Measurements from ENCODE around the gene GGA2.
"Not testable (repeated sequence)": the region's sequence is repeated elsewhere in the genome, so short reads cannot be mapped to it uniquely, and the experiment has no call there.

GGA2 gene

GRCh38 chr16:23523876-23524385 lies 13.6 kb upstream of the GGA2 start:
- in situ Hi-C loops (cut with MboI; ENCODE audit: low sequenced_read_pairs), result no loop called here

- in situ Hi-C loops (cut with MboI; ENCODE audit: low sequenced_read_pairs), result no loop called here
Observed at GRCh38 chr16:23523321-23523720, 13.0 kb upstream of the GGA2 start.

- in situ Hi-C loops (cut with MboI; ENCODE audit: low sequenced_read_pairs), result no loop called here
Observed at GRCh38 chr16:23521965-23522364, 11.7 kb upstream of the GGA2 start.

GRCh38 chr16:23521037-23521743 lies 10.9 kb upstream of the GGA2 start:
- in situ Hi-C loops (cut with MboI; ENCODE audit: low sequenced_read_pairs), result no loop called here

GRCh38 chr16:23520500-23520899 lies 10.2 kb upstream of the GGA2 start:
- in situ Hi-C loops (cut with MboI; ENCODE audit: low sequenced_read_pairs), result no loop called here

- in situ Hi-C loops (cut with MboI; ENCODE audit: low sequenced_read_pairs), result no loop called here
Observed at GRCh38 chr16:23519282-23519681, 9.0 kb upstream of the GGA2 start.

GRCh38 chr16:23518435-23518891 lies 8.2 kb upstream of the GGA2 start:
- in situ Hi-C loops (cut with MboI; ENCODE audit: low sequenced_read_pairs), result no loop called here

- in situ Hi-C loops (cut with MboI; ENCODE audit: low sequenced_read_pairs), result no loop called here
Observed at GRCh38 chr16:23516366-23517137, 6.3 kb upstream of the GGA2 start.

- in situ Hi-C loops (cut with MboI; ENCODE audit: low sequenced_read_pairs), result no loop called here
Observed at GRCh38 chr16:23515881-23516280, 5.6 kb upstream of the GGA2 start.

GRCh38 chr16:23514381-23515152 lies 4.3 kb upstream of the GGA2 start:
- in situ Hi-C loops (cut with MboI; ENCODE audit: low sequenced_read_pairs), result no loop called here

- in situ Hi-C loops (cut with MboI; ENCODE audit: low sequenced_read_pairs), result no loop called here
Observed at GRCh38 chr16:23512168-23512695, 1.9 kb upstream of the GGA2 start.

GRCh38 chr16:23511731-23512130 lies 1.4 kb upstream of the GGA2 start:
- in situ Hi-C loops (cut with MboI; ENCODE audit: low sequenced_read_pairs), result no loop called here

- in situ Hi-C loops (cut with MboI; ENCODE audit: low sequenced_read_pairs), result not testable (repeated sequence)
Observed at GRCh38 chr16:23510915-23511270, 599 bp upstream of the GGA2 start.

- in situ Hi-C loops (cut with MboI; ENCODE audit: low sequenced_read_pairs), result no loop called here
Observed at GRCh38 chr16:23509782-23510163, 521 bp downstream of the GGA2 start.

- in situ Hi-C loops (cut with MboI; ENCODE audit: low sequenced_read_pairs), result no loop called here
Observed at GRCh38 chr16:23509441-23509754, 896 bp downstream of the GGA2 start.

GRCh38 chr16:23508589-23509440 lies 1.5 kb downstream of the GGA2 start:
- in situ Hi-C loops (cut with MboI; ENCODE audit: low sequenced_read_pairs), result no loop called here

GRCh38 chr16:23506606-23506994 lies 3.7 kb downstream of the GGA2 start:
- in situ Hi-C loops (cut with MboI; ENCODE audit: low sequenced_read_pairs), result no loop called here

GRCh38 chr16:23505671-23506605 lies 4.4 kb downstream of the GGA2 start:
- in situ Hi-C loops (cut with MboI; ENCODE audit: low sequenced_read_pairs), result no loop called here

- in situ Hi-C loops (cut with MboI; ENCODE audit: low sequenced_read_pairs), result no loop called here
Observed at GRCh38 chr16:23505180-23505665, 5.1 kb downstream of the GGA2 start.

Data from HL-60/S4 treated with phorbol 12-myristate 13-acetate at 8.2 ng/mL for 4 days and 3 days (cell line).